ENCODE results near the gene DSE.

Gene DSE

DNA sequence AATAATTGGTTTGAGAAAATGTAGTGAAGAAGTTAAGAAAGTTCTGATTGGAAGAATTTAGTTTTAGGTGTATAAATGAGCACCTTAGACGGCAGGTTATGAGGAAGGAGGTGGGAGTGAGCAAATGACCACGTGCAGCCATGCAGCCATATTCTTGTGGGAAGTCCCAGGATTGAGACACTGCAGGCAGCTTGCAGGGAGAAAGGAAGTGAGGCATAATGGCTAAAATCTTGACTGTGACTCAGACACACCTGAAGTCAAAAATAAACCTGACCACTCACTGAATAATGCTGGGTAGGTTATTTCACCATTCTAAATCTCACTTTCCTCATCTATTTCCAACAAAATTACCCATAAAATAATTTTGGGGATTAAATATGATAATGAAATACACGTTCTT is 16.6 kb downstream of the DSE start:
- TF ChIP-seq, protein P1, sequence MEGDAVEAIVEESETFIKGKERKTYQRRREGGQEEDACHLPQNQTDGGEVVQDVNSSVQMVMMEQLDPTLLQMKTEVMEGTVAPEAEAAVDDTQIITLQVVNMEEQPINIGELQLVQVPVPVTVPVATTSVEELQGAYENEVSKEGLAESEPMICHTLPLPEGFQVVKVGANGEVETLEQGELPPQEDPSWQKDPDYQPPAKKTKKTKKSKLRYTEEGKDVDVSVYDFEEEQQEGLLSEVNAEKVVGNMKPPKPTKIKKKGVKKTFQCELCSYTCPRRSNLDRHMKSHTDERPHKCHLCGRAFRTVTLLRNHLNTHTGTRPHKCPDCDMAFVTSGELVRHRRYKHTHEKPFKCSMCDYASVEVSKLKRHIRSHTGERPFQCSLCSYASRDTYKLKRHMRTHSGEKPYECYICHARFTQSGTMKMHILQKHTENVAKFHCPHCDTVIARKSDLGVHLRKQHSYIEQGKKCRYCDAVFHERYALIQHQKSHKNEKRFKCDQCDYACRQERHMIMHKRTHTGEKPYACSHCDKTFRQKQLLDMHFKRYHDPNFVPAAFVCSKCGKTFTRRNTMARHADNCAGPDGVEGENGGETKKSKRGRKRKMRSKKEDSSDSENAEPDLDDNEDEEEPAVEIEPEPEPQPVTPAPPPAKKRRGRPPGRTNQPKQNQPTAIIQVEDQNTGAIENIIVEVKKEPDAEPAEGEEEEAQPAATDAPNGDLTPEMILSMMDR (conservative IDR thresholded peaks at IDR 0.05), result no peak
- no peak overlapping the region for H3K27ac ChIP-seq

DNA sequence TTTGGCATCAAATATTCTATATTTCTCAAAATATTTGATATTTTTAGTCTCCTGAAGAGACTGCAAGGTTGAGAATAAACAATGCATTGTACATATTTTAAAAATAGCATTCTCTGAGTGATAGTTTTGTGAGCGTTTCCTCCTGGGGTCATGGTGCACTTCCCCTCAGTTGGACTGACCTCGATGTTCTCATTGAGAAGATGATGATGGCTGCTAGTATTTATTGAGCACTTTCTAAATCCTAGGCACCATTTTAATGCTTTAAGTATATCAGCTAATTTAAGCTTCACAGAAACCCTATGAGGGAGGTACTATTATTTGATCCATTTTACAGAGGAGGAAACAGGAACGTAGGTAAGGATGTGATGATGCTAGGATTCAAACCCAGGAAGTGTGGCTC is 18.2 kb downstream of the DSE start:
- no peak overlapping the region for H3K27ac ChIP-seq
- no peak for TF ChIP-seq ZFX (IDR thresholded peaks at IDR 0.05)
- TF ChIP-seq, protein P1 (conservative IDR thresholded peaks at IDR 0.05), result no peak

DNA sequence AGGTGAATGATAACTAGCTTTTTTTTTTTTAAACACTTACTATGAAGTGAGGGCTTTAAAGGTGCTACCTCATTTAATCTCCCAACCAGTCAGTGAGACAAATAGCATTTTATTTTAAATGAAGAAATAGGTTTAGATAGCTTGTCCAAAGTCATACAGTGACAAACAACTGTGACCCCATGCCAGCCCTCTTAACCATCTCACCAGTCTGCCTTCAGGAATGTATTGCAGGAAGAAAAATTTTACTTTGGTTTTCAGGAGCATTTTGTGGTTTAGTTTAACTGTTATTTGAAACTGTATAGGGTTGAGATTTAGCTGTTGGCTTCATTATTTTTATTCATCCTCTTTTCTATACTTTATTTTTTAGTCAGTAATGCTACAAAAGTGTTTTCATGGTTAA is 18.6 kb downstream of the DSE start:
- TF ChIP-seq, protein P1 (conservative IDR thresholded peaks at IDR 0.05), result no peak
- no peak for TF ChIP-seq ZFX (IDR thresholded peaks at IDR 0.05)
- no peak overlapping the region for H3K27ac ChIP-seq

GRCh38 chr6:116390581-116390980 is 19.8 kb downstream of the DSE start:
- TF ChIP-seq, protein P1 (conservative IDR thresholded peaks at IDR 0.05), result no peak
- no peak for TF ChIP-seq ZFX (IDR thresholded peaks at IDR 0.05)
- H3K27ac ChIP-seq, result no peak overlapping the region

GRCh38 chr6:116392132-116393013 is 21.6 kb downstream of the DSE start:
- no peak for TF ChIP-seq ZFX (IDR thresholded peaks at IDR 0.05)
- TF ChIP-seq, protein P1 (conservative IDR thresholded peaks at IDR 0.05), result no peak
- H3K27ac ChIP-seq, result no peak overlapping the region

DNA sequence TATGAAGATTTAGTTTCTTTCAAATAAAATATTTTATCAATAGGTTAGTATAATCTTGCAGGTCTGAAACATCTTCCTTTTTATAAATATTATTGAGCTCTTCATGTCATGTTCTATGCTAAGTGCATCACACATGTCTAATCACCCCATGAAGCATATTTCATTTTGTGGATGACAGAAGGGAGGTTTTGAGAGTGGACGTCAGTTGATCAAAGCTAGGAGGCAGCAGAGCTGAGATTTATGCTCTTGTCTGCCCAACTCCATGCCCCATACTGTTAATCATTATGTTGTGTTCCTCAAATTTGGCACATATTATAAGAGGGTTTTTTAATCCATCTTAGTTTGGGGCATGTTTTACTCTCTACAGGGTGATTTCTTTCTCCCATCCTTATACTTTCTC is 22.7 kb downstream of the DSE start:
- TF ChIP-seq ZFX (IDR thresholded peaks at IDR 0.05), result no peak
- TF ChIP-seq, protein P1 (conservative IDR thresholded peaks at IDR 0.05), result no peak; the same call in none of the 2 replicates
- no peak overlapping the region for H3K27ac ChIP-seq

DNA sequence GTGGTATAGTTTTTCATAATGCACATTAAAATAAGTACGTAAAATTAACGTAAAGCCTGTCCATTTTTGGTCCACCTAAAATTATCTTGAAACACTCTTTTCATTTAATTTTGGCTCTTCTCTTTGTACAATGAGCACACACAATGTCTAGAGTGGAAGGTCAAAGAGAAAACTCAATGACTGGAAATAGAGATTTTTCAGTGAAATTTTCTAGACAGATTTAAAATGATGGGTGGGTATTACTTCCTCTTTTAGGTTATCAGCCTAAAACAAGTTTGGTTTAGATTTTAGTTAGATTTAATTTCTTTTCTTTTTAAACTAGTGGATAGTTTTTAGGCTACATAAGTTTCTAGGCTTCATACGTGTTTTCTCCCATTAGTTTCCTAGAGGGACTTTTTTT is 24.9 kb downstream of the DSE start:
- H3K27ac ChIP-seq, result no peak overlapping the region
- TF ChIP-seq, protein P1 (conservative IDR thresholded peaks at IDR 0.05), result no peak
- TF ChIP-seq ZFX (IDR thresholded peaks at IDR 0.05), result no peak

Measured in C4-2B (cell line).